Measurements from ENCODE around the gene BORA. TPM values are rescaled to one million over a fixed set of nuclear protein-coding genes. Genes with fewer than 3 reads are reported as not detected.

BORA gene
- 1 to 10 TPM in 4 of 6 donors, under 1 TPM in 2; 0.51 to 1.9 (median 1.2) TPM for total RNA-seq
- 1 to 10 TPM in 1 of 2 donors, under 1 TPM in 1; 0.84 to 1.2 TPM for polyA plus RNA-seq

DNA sequence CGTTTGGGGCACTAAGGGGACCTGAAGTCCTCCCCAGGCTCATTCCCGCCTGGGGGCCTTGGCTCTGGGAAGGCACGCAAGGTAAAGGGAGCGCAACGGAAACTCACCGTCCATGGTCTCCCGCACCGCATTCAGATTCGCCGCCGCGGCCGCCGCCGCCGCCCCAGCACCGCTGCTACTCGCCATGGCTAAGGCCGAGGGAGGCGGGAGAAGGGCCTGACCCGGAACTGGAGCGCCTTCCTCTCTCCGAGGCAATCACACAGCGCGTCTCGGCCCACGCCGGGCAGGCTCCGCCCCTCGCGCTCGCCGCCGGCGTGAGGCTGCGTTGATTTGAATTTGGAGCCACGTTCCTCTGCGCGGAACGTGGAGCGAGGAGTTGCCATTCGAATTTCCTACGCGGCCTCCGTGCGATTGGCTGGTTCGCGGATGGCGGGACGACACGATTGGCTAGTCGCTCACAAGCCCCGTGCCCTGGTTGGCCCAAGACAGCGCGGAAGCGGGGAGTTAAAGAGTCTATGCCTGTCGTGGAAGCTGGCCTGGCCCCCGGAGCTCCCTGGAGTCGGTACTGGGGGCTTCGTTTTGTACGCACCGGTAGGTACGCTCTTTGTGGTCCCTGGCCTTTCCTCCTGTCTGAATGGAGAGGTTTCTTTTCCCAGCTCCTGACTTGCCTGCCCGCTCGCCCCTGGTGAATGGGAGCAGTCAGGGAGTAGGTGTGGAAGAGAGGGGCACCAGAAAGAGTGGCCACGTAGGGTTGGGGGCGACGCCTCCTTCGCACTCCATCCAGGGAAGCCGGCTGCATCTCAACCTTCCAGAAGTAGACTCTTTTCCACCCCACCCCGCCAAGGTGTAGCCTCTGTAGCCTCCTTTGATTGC, at the start of gene BORA, which contains the start of gene MZT1:
TSS of gene BORA (plus strand) at position 507 of the 873 bp plus-strand sequence. CDS start 1,018 bp downstream, outside the sequence.
TSS of gene MZT1 (minus strand) at position 213 of the 873 bp plus-strand sequence. CDS start at position 186, 27 bp downstream.
- Histone ChIP-seq H3K36me3 (no peaks in the 10 kb centered on the region), H3K4me1 (peaks cover 0 to 12% (median 4%) of the 10 kb centered on the region in 3 donors), H3K9me3 (no peaks in the 10 kb centered on the region), H3K27ac (peak within 1 kb of the TSS; percentile 13 to 53 (median 48)), H3K27me3 (no peaks in the 10 kb centered on the region), H3K4me3 (peak within 1 kb of the TSS; percentile 82 to 99 (median 96))
- DNase-seq, result peak; percentile 92 to 97 (median 94)
- intact Hi-C loops (cut with DNase I), result no loop called here
- TF ChIP-seq, protein P1, sequence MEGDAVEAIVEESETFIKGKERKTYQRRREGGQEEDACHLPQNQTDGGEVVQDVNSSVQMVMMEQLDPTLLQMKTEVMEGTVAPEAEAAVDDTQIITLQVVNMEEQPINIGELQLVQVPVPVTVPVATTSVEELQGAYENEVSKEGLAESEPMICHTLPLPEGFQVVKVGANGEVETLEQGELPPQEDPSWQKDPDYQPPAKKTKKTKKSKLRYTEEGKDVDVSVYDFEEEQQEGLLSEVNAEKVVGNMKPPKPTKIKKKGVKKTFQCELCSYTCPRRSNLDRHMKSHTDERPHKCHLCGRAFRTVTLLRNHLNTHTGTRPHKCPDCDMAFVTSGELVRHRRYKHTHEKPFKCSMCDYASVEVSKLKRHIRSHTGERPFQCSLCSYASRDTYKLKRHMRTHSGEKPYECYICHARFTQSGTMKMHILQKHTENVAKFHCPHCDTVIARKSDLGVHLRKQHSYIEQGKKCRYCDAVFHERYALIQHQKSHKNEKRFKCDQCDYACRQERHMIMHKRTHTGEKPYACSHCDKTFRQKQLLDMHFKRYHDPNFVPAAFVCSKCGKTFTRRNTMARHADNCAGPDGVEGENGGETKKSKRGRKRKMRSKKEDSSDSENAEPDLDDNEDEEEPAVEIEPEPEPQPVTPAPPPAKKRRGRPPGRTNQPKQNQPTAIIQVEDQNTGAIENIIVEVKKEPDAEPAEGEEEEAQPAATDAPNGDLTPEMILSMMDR (IDR thresholded peaks at IDR 0.05), result no peak
- peak; percentile 87 for FAIRE-seq
- ATAC-seq, result peak; percentile 97 to 99 (median 98)
- 0% methylated on average over 68 to 71 of the region's 71 CpGs for WGBS, 2 donors

DNA sequence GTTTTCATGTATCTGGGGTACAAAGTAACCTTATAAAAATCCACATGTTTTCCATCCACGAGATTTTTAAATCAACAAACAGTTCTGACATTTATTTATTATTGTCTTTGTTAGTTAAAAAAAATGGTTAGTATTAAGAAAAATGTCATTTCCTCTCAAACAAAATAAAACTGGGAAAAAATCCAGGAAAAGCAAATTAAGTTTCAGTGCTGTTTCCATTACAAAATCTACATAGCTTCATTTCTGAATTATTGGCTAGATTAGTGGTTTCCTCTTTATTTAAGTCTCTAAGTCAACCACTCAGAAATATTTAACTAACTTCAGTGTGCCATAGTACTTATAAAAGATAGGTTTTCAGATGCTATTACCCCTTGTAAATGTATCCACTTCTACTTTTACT, 49.4 kb upstream of the BORA start:
- 37 to 40% methylated on average over 1 of the region's 1 CpG for WGBS, 2 donors
- H3K4me1 ChIP-seq, result no peaks in the 10 kb centered on the region
- TF ChIP-seq, protein P1 (IDR thresholded peaks at IDR 0.05), result no peak
- H3K27ac ChIP-seq, result no peak overlapping the region
- ATAC-seq (no peak), DNase-seq (no peak), FAIRE-seq (no peak)
- H3K9me3 ChIP-seq, result no peaks in the 10 kb centered on the region
- no peaks in the 10 kb centered on the region for H3K27me3 ChIP-seq
- H3K36me3 ChIP-seq, result no peaks in the 10 kb centered on the region
- intact Hi-C loops (cut with DNase I), result no loop called here
- H3K4me3 ChIP-seq, result no peak overlapping the region

DNA sequence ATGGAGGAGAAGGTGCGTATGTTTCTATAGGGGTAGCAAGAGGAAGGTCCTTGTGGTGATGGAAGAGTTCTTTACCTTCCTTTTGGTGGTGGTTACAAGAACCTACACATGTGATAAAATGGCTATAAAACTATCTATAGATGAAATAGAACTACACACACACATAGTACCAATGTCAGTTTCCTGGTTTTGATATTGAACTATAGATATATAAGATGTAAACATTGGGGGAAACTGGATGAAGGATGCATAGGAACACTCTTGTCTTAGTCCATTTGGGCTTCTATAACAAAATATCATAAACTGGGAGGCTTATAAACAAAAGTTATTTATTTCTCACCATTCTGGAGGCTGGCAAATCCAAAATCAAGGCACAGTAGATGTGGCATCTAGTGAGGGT, 47.4 kb upstream of the BORA start:
- H3K4me1 ChIP-seq, result no peaks in the 10 kb centered on the region
- TF ChIP-seq, protein P1 (IDR thresholded peaks at IDR 0.05), result no peak
- H3K36me3 ChIP-seq, result no peaks in the 10 kb centered on the region
- H3K9me3 ChIP-seq, result no peaks in the 10 kb centered on the region
- WGBS, 2 donors, result 87 to 90% methylated on average over 1 of the region's 1 CpG
- no peaks in the 10 kb centered on the region for H3K27me3 ChIP-seq
- H3K4me3 ChIP-seq, result no peak overlapping the region
- ATAC-seq (no peak), DNase-seq (no peak), FAIRE-seq (no peak)
- intact Hi-C loops (cut with DNase I), result no loop called here
- H3K27ac ChIP-seq, result no peak overlapping the region

DNA sequence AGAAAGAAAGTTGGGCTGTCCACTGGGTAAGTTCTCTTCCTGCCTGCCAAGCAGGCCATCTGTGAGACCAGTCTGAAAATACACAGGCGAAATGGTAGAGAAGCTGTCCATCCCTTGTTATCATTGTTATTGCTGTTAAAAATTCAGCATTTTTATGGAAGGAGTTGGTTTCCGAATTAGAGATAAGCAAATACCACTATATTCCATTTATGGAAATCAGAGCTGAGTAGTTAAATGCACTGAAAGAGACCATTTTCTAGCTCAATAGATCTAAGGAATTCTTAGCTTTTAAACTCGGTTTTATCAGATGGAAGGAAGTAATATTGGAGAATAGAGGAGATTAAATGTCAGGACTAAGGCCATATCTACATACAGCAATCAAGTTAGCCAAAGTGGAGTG, 41.0 kb upstream of the BORA start:
- H3K4me1 ChIP-seq, result no peaks in the 10 kb centered on the region
- FAIRE-seq, result no peak

More for the DNA sequence above, 41.0 kb upstream of the BORA start:
- 38 to 43% methylated on average over 3 of the region's 3 CpGs for WGBS, 2 donors
- DNase-seq, result no peak
- Histone ChIP-seq H3K9me3 (no peaks in the 10 kb centered on the region), H3K27ac (no peak overlapping the region), H3K36me3 (no peaks in the 10 kb centered on the region), H3K27me3 (no peaks in the 10 kb centered on the region), H3K4me3 (no peak overlapping the region)
- ATAC-seq, result no peak
- TF ChIP-seq, protein P1 (IDR thresholded peaks at IDR 0.05), result no peak
- intact Hi-C loops (cut with DNase I), result no loop called here

All from pancreas (tissue), 10 donors.